CD4-positive, alpha-beta T cell treated with Interleukin-12 subunit alpha and Interleukin-12 subunit beta, for 1 hour (primary cell): ENCODE measurements around the gene CERKL.

ENCODE experiments used
- DNase-seq: peaks from one replicate; pipeline ENCODE4 v3.0.0-alpha.2; 2020

CERKL gene

GRCh38 chr2:181623159-181623558 is 33.7 kb downstream of the CERKL start:
- no peak for DNase-seq

- DNase-seq: no peak
Measured at GRCh38 chr2:181621779-181622490, 35.0 kb downstream of the CERKL start.

- no peak for DNase-seq
Measured at GRCh38 chr2:181619516-181619915, 37.4 kb downstream of the CERKL start.

GRCh38 chr2:181616715-181617114 is 40.2 kb downstream of the CERKL start:
- DNase-seq: no peak

GRCh38 chr2:181614874-181615638 is 41.8 kb downstream of the CERKL start:
- no peak for DNase-seq

- DNase-seq: no peak
Measured at GRCh38 chr2:181613241-181613640, 43.7 kb downstream of the CERKL start.

- DNase-seq: no peak
Measured at GRCh38 chr2:181607629-181608590, 49.0 kb downstream of the CERKL start.

GRCh38 chr2:181605889-181606837 is 50.7 kb downstream of the CERKL start:
- no peak for DNase-seq

- DNase-seq: no peak
Measured at GRCh38 chr2:181602017-181602416, 54.9 kb downstream of the CERKL start.

GRCh38 chr2:181596556-181596955 is 60.3 kb downstream of the CERKL start:
- no peak for DNase-seq

GRCh38 chr2:181594322-181594721 is 62.6 kb downstream of the CERKL start:
- no peak for DNase-seq

- DNase-seq: no peak
Measured at GRCh38 chr2:181589779-181590178, 67.1 kb downstream of the CERKL start.

GRCh38 chr2:181588546-181588945 is 68.4 kb downstream of the CERKL start:
- no peak for DNase-seq

GRCh38 chr2:181586569-181587081 is 70.3 kb downstream of the CERKL start:
- peak; percentile 6 for DNase-seq

GRCh38 chr2:181585732-181586131 is 71.2 kb downstream of the CERKL start:
- DNase-seq: no peak

- no peak for DNase-seq
Measured at GRCh38 chr2:181581534-181581933, 75.4 kb downstream of the CERKL start.

GRCh38 chr2:181578829-181579228 is 78.1 kb downstream of the CERKL start:
- no peak for DNase-seq

- no peak for DNase-seq
Measured at GRCh38 chr2:181576431-181576830, 80.5 kb downstream of the CERKL start.

GRCh38 chr2:181575650-181576025 is 81.3 kb downstream of the CERKL start:
- DNase-seq: no peak

- DNase-seq: no peak
Measured at GRCh38 chr2:181575024-181575649, 81.8 kb downstream of the CERKL start.

GRCh38 chr2:181574321-181574720 is 82.6 kb downstream of the CERKL start:
- no peak for DNase-seq
